Measurements from ENCODE around the gene BHLHE41. TPM values are rescaled to one million over a fixed set of nuclear protein-coding genes. Genes with fewer than 3 reads are reported as not detected.

BHLHE41 gene
- total and polyA plus RNA-seq, 9 of the 15 experiments (the other 6 are each of a cell fraction or from before 2014, with no cell fraction given), result not detected

DNA sequence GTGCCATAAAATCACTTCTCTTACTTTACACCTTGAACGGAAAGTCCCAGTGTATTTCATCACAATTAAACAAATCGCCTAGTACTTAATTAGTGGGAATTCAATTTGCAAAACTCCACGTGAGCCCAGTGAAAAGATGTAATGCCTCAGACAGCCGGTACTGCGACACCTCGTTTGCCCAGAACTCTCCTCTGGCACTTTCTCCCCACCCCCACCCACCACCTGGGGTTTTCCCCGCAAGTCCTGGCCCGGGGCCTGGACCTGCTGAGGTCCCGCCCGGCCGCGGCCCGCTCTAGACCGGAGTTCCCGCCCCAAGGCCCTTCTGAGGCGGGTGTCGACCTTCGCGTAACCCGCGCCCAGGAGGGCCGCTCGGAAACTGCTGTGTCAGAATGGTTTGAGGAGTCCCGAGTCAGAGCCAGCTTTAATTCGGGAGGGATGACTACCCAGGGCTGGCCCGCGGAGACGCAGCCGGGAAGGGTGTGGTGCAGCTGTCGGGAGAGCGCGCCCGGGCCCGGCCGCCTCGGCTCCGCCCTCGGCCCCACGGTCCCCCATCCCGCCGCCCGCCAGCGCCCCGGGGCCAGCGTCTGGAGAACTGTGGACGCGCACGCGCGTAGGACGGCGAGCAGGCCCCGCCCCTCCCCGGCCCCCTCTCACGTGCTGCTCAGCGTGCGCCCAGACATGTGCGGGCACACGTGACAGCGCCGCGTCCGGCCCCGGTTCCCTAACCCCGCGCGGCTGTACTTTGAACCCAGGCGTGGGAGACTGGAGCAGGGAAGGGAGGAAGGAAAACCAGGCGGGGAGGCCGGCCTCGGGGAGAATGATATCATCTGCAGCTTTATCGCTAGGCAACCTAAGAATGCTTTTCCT lies 10.8 kb downstream of the BHLHE41 start (continued):
- TF ChIP-seq, protein P1, sequence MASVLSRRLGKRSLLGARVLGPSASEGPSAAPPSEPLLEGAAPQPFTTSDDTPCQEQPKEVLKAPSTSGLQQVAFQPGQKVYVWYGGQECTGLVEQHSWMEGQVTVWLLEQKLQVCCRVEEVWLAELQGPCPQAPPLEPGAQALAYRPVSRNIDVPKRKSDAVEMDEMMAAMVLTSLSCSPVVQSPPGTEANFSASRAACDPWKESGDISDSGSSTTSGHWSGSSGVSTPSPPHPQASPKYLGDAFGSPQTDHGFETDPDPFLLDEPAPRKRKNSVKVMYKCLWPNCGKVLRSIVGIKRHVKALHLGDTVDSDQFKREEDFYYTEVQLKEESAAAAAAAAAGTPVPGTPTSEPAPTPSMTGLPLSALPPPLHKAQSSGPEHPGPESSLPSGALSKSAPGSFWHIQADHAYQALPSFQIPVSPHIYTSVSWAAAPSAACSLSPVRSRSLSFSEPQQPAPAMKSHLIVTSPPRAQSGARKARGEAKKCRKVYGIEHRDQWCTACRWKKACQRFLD (CRISPR knock-in tag; IDR thresholded peaks at IDR 0.05), result no peak; the same call in 1 of the 2 replicates
- TF ChIP-seq WHSC1 (IDR thresholded peaks at IDR 0.05; ENCODE audit: low read length), result no peak
- TF ChIP-seq, protein P2, sequence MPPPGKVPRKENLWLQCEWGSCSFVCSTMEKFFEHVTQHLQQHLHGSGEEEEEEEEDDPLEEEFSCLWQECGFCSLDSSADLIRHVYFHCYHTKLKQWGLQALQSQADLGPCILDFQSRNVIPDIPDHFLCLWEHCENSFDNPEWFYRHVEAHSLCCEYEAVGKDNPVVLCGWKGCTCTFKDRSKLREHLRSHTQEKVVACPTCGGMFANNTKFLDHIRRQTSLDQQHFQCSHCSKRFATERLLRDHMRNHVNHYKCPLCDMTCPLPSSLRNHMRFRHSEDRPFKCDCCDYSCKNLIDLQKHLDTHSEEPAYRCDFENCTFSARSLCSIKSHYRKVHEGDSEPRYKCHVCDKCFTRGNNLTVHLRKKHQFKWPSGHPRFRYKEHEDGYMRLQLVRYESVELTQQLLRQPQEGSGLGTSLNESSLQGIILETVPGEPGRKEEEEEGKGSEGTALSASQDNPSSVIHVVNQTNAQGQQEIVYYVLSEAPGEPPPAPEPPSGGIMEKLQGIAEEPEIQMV (tag; conservative IDR thresholded peaks at IDR 0.05; ENCODE audit: low read depth), result no peak
- no peak for TF ChIP-seq CC2D1A (IDR thresholded peaks at IDR 0.05)
- TF ChIP-seq, protein P3, sequence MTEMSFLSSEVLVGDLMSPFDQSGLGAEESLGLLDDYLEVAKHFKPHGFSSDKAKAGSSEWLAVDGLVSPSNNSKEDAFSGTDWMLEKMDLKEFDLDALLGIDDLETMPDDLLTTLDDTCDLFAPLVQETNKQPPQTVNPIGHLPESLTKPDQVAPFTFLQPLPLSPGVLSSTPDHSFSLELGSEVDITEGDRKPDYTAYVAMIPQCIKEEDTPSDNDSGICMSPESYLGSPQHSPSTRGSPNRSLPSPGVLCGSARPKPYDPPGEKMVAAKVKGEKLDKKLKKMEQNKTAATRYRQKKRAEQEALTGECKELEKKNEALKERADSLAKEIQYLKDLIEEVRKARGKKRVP (CRISPR knock-in tag; IDR thresholded peaks at IDR 0.05), result no peak
- TF ChIP-seq, protein P4, sequence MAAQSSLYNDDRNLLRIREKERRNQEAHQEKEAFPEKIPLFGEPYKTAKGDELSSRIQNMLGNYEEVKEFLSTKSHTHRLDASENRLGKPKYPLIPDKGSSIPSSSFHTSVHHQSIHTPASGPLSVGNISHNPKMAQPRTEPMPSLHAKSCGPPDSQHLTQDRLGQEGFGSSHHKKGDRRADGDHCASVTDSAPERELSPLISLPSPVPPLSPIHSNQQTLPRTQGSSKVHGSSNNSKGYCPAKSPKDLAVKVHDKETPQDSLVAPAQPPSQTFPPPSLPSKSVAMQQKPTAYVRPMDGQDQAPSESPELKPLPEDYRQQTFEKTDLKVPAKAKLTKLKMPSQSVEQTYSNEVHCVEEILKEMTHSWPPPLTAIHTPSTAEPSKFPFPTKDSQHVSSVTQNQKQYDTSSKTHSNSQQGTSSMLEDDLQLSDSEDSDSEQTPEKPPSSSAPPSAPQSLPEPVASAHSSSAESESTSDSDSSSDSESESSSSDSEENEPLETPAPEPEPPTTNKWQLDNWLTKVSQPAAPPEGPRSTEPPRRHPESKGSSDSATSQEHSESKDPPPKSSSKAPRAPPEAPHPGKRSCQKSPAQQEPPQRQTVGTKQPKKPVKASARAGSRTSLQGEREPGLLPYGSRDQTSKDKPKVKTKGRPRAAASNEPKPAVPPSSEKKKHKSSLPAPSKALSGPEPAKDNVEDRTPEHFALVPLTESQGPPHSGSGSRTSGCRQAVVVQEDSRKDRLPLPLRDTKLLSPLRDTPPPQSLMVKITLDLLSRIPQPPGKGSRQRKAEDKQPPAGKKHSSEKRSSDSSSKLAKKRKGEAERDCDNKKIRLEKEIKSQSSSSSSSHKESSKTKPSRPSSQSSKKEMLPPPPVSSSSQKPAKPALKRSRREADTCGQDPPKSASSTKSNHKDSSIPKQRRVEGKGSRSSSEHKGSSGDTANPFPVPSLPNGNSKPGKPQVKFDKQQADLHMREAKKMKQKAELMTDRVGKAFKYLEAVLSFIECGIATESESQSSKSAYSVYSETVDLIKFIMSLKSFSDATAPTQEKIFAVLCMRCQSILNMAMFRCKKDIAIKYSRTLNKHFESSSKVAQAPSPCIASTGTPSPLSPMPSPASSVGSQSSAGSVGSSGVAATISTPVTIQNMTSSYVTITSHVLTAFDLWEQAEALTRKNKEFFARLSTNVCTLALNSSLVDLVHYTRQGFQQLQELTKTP (IDR thresholded peaks at IDR 0.05; ENCODE audit: low read depth in 1 of 2, partially characterized antibody in 2 of 2), result no peak
- TF ChIP-seq, protein P5, sequence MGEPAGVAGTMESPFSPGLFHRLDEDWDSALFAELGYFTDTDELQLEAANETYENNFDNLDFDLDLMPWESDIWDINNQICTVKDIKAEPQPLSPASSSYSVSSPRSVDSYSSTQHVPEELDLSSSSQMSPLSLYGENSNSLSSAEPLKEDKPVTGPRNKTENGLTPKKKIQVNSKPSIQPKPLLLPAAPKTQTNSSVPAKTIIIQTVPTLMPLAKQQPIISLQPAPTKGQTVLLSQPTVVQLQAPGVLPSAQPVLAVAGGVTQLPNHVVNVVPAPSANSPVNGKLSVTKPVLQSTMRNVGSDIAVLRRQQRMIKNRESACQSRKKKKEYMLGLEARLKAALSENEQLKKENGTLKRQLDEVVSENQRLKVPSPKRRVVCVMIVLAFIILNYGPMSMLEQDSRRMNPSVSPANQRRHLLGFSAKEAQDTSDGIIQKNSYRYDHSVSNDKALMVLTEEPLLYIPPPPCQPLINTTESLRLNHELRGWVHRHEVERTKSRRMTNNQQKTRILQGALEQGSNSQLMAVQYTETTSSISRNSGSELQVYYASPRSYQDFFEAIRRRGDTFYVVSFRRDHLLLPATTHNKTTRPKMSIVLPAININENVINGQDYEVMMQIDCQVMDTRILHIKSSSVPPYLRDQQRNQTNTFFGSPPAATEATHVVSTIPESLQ (CRISPR knock-in tag; IDR thresholded peaks at IDR 0.05), result no peak
- TF ChIP-seq TAL1 (IDR thresholded peaks at IDR 0.05), result no peak
- TF ChIP-seq SP1 (CRISPR knock-in tag; IDR thresholded peaks at IDR 0.05), result peak; percentile 58
- TF ChIP-seq FUS (optimal IDR thresholded peaks at IDR 0.05; ENCODE audit: low read depth, low read length), result no peak
- no peak for TF ChIP-seq ETV5 (CRISPR knock-in tag; IDR thresholded peaks at IDR 0.05; ENCODE audit: low read depth)
- TF ChIP-seq RFX1 (IDR thresholded peaks at IDR 0.05), result peak; percentile 83
- no peak for TF ChIP-seq RBM39 (optimal IDR thresholded peaks at IDR 0.05; ENCODE audit: low read depth, low read length)
- TF ChIP-seq ZNF511 (CRISPR knock-in tag; IDR thresholded peaks at IDR 0.05), result peak; percentile 48; the same call in 1 of the 2 replicates
- no peak for TF ChIP-seq ZNF445 (CRISPR knock-in tag; IDR thresholded peaks at IDR 0.05; ENCODE audit: low read depth)
- no peak for TF ChIP-seq ZNF3 (CRISPR knock-in tag; IDR thresholded peaks at IDR 0.05)

Measured in K562 (cell line).